ENCODE measurements around the gene CMTM4.

CMTM4 gene

GRCh38 chr16:66566051-66566901 lies 130.3 kb downstream of the CMTM4 start, which contains the start of gene CMTM1:
CMTM1 (plus strand) TSS chr16:66566439; CDS start chr16:66566514, 75 bp downstream.
- no peak for DNase-seq (ENCODE audit: low read depth)

Measured in fibroblast of gingiva (primary cell).